Nephron (organoid): ENCODE data around the gene MDC1.

Experiments
- H3K27ac Mint-ChIP-seq, 3 experiments: 2 replicates each; pipeline ENCODE4 v1.8.0; 2020; ENCODE audit warnings: mixed read lengths in 3 of 3, mild to moderate bottlenecking in 2 of 3, moderate library complexity in 1 of 3
- H3K27me3 Mint-ChIP-seq: 2 replicates; pipeline ENCODE4 v1.8.0; 2021; ENCODE audit warnings: low read depth, mild to moderate bottlenecking, moderate library complexity, mixed read lengths
- H3K36me3 Mint-ChIP-seq: 2 replicates; pipeline ENCODE4 v1.8.0; 2020; ENCODE audit warnings: low read depth, mixed read lengths
- H3K4me1 Mint-ChIP-seq: 2 replicates; pipeline ENCODE4 v1.8.0; 2020; ENCODE audit warnings: mixed read lengths
- H3K4me3 Mint-ChIP-seq, 3 experiments: 2 replicates each; pipeline ENCODE4 v1.8.0; 2020; ENCODE audit warnings: mild to moderate bottlenecking in 3 of 3, mixed read lengths in 3 of 3, moderate library complexity in 2 of 3
- H3K9me3 Mint-ChIP-seq: 2 replicates; pipeline ENCODE4 v1.8.0; 2020; ENCODE audit warnings: mixed read lengths
- TF ChIP-seq, protein P1 (sequence below), 3 experiments: fragments of 200-600 bp; sonication (generic); IDR thresholded peaks; one replicate each; pipeline ENCODE4 v1.5.0; 2021; ENCODE audit warnings: antibody characterized with exemption in 3 of 3; ENCODE audit not compliant: unreplicated experiment in 3 of 3

The MDC1 gene

DNA sequence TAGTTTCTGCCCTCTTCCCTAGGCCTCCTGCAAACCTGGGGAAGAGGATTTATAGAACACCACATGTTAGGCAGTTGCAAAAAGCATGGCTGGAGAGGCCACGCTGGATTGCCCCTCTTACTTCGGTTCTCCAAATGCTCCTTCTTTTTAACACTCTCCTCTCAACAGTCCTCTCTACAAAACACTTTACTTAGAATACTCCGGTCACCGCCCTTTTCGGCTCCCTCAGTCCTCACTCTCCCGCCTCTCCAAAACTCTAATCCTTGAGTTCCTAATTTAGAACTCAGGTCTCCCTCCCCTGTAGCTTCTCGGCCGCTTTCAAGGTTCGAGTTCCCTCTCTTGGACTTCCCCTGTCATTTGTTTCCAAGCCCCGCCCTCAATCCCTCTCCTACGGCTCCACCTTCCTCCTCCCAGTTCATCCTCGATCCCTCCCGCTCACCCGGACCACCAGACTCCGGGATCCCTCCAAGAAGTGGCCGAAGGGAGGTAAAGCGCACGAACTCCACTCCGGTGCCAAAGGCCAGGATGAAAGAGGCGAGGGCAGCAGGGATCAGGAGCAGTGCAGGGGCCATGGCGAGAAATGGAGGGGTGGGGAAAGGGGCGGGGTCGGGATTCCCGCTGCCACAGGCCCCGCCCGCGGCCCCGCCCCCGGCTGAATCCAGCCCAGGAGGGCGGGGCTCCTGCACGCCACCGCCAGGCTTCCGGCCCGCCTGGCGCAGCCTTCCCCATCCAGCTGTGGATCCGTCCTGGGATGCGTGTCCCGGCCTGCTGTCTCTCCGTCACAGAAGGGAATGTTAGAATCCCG, 26.5 kb downstream of the MDC1 start, which contains the start of gene NRM:
Gene NRM (minus strand): TSS at position 582 of the 805 bp plus-strand sequence. CDS start 10 bp downstream, at position 572.
- peaks cover 3% of the 10 kb centered on the region for H3K27me3 Mint-ChIP-seq
- H3K9me3 Mint-ChIP-seq = no peaks in the 10 kb centered on the region
- H3K4me3 Mint-ChIP-seq = peak within 1 kb of the TSS; percentile 93 to 96 (median 94)
- TF ChIP-seq, protein P1, sequence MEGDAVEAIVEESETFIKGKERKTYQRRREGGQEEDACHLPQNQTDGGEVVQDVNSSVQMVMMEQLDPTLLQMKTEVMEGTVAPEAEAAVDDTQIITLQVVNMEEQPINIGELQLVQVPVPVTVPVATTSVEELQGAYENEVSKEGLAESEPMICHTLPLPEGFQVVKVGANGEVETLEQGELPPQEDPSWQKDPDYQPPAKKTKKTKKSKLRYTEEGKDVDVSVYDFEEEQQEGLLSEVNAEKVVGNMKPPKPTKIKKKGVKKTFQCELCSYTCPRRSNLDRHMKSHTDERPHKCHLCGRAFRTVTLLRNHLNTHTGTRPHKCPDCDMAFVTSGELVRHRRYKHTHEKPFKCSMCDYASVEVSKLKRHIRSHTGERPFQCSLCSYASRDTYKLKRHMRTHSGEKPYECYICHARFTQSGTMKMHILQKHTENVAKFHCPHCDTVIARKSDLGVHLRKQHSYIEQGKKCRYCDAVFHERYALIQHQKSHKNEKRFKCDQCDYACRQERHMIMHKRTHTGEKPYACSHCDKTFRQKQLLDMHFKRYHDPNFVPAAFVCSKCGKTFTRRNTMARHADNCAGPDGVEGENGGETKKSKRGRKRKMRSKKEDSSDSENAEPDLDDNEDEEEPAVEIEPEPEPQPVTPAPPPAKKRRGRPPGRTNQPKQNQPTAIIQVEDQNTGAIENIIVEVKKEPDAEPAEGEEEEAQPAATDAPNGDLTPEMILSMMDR (IDR thresholded peaks at IDR 0.05; ENCODE audit: unreplicated experiment in 3 of 3) = no peak
- H3K4me1 Mint-ChIP-seq = peaks cover 51% of the 10 kb centered on the region
- H3K27ac Mint-ChIP-seq = peak within 1 kb of the TSS; percentile 94 to 96 (median 95)
- no peaks in the 10 kb centered on the region for H3K36me3 Mint-ChIP-seq

DNA sequence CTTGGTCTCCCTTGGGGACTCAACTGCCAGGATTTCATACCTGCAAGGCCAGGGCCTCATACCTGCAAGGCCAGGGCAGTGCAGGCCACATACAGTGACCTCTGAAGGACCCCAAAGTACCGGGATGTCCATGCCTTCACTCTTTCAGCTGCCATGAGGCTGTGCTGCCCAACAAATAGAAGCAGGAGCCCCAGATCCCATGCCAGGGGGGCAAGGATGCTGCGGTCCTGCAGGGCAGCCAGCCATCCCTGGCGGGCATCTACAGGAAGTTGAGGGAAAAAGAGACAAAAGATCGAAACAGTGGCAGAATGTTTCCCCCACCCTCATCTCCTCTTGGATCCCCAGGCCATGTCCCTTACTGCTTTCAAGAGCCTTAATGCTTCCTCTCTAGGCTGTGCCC, 27.1 kb downstream of the MDC1 start:
- H3K9me3 Mint-ChIP-seq = no peaks in the 10 kb centered on the region

DNA sequence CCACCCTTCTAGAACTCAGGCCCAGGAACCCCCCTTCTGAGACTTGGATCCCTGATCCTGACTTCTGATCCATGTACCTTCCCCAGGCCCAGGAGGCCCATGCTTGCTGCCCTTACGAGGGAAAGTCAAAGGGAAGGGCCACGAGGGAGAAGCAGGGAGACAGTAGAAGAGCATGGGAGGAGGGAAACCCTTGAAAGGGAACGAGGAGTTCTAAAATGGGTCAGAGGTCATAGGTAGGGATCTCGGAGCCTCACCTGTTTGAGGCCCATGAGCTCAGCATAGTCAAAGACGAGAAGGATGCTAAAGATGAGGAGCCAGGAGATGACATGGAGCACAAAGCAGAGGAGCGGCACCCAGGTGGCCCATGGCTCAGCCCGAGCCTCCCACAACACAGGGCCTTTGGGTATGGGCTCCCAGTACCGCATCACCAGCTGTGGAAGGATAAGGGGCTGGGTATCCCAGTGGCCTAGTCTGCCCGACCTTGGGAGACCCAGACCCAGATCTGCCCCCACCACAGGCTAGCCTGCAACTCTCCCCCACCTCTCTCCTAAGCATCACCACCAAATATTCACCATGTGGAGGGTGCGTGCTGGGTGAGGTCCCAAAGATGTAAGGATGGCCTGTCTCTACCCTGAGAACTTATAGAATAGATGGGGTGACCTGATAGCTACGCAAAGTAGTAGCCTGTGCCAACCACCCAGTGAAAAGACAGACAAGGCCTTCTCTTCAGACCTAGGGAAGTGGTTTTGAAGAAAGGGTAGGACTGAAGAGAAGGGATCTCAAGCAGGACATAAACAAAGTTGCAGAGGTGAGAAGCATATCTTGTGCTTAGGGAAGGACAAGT, 27.8 kb downstream of the MDC1 start:
- peak overlapping the region; percentile 94 to 96 (median 95) for H3K27ac Mint-ChIP-seq
- H3K27me3 Mint-ChIP-seq = peaks cover 3% of the 10 kb centered on the region
- H3K4me3 Mint-ChIP-seq = peak overlapping the region; percentile 96 to 98 (median 97)
- peaks cover 5% of the 10 kb centered on the region for H3K36me3 Mint-ChIP-seq
- TF ChIP-seq, protein P1 (IDR thresholded peaks at IDR 0.05; ENCODE audit: unreplicated experiment in 3 of 3) = no peak
- H3K9me3 Mint-ChIP-seq = no peaks in the 10 kb centered on the region
- H3K4me1 Mint-ChIP-seq = peaks cover 63% of the 10 kb centered on the region

More for the DNA sequence above, 27.1 kb downstream of the MDC1 start:
- TF ChIP-seq, protein P1 (IDR thresholded peaks at IDR 0.05; ENCODE audit: unreplicated experiment in 3 of 3) = no peak
- peak overlapping the region; percentile 94 to 96 (median 95) for H3K27ac Mint-ChIP-seq
- H3K4me3 Mint-ChIP-seq = peak overlapping the region; percentile 93 to 96 (median 94)
- peaks cover 58% of the 10 kb centered on the region for H3K4me1 Mint-ChIP-seq
- H3K27me3 Mint-ChIP-seq = peaks cover 3% of the 10 kb centered on the region
- peaks cover 4% of the 10 kb centered on the region for H3K36me3 Mint-ChIP-seq

DNA sequence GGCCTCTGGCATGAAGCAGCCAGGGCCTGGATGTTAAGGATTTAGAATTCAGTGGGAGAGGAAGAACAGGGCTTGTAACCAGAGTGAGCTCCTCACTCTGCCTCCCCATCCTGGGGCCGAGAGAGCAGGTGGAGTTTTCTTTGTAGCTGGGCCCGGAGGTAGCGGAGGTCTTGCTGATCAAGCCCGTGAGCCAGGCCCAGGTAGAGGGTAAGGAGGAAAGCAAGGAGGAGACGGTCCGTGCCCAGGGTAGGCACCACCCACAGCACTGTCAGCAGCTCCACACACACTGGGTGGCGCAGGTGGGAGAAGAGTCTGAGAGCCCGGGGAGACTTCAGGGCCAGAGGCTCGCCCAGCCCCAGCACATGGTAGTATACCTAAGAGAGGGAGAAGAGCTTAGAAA, 28.5 kb downstream of the MDC1 start:
- Mint-ChIP-seq H3K4me1 (peaks cover 70% of the 10 kb centered on the region), H3K27ac (peak overlapping the region; percentile 94 to 96 (median 94)), H3K9me3 (no peaks in the 10 kb centered on the region), H3K27me3 (peaks cover 3% of the 10 kb centered on the region), H3K36me3 (peaks cover 5% of the 10 kb centered on the region), H3K4me3 (peak overlapping the region; percentile 96 to 98 (median 97))
- TF ChIP-seq, protein P1 (IDR thresholded peaks at IDR 0.05; ENCODE audit: unreplicated experiment in 3 of 3) = no peak

DNA sequence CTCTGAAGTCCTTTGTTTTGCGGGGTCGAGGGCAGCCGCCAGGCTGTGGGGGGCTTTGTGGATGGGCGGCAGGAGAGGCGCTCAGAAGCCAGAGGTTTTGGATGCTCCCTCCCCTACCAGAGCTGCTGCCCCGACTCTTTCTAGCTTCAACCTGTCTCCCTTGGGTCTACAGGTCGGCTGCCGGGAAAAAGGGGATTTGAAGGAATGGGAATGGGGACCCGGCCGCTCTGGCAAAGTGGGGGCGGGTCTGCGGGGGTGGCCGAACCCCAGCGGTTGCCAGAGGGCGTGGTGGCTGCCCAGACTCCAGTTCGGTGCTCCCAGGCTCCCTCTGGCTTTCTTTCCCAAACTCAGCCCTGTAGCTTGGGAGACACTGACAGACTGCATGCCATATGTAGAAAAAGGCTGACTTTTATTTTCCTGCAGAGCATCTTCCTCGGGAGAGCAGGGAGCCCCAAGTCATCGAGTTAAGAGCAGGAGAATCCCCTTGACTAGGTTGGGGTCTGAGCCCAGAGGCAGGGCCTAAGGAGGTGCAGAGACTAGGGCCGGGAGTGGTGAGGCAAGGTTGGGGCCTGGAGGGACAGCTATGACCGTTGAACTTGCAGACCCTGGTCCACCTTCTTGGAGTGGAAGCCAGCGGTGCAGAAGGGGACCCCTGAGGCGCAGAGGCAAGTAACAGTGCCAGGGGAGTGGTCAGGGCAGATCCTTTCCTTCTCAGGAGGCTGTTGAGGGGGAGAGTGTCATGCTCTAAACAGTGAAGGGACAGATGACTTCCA, 29.2 kb downstream of the MDC1 start:
- H3K36me3 Mint-ChIP-seq = peaks cover 5% of the 10 kb centered on the region
- H3K9me3 Mint-ChIP-seq = no peaks in the 10 kb centered on the region
- peaks cover 3% of the 10 kb centered on the region for H3K27me3 Mint-ChIP-seq
- TF ChIP-seq, protein P1 (IDR thresholded peaks at IDR 0.05; ENCODE audit: unreplicated experiment in 3 of 3) = no peak
- H3K4me1 Mint-ChIP-seq = peaks cover 77% of the 10 kb centered on the region
- peak overlapping the region; percentile 94 to 96 (median 94) for H3K27ac Mint-ChIP-seq
- H3K4me3 Mint-ChIP-seq = peak overlapping the region; percentile 96 to 98 (median 97)
